Measurements from ENCODE around the gene ASCC2. TPM values are rescaled to one million over a fixed set of nuclear protein-coding genes. Genes with fewer than 3 reads are reported as not detected.

Gene ASCC2
- total RNA-seq, 1 donor from 2014 or later, result 81.3 TPM

DNA sequence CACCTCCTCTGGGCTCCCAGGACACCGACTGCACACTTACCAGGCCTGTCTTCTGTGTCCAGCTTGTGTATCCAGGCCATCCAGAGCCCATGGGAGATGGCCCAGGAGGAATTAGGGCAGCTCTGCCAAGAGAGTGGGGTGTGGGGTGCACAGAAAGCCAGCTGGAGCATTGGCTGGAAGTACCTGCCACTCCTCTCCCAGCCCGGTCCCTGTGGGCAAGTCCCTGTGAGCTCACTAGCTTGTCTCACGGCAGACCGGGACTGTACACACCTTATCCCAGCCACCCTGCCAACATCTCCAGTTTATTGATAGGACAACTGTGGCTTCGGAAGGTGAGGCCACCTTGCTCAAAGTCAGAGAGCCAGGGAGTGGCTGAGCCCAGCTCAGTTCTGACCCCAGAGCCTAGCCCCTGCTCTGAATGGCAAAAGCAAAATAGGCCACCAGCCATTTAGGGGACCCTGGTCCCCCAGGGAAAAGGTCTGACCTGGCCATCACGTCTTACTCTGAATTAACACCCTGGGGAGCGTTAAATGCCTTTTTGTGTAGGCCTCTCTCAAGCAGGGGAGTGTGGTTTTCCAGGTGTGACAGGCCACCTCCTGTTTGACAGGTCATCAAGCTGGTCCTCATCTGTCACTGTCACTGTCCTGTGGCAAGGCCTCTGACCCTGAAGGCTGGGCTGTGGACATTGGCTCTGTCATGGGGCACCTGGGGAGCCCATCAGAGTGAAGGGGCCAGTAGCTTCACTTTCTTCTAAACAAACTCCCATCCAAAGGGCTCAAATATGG lies 55.8 kb downstream of the ASCC2 start:
- Mint-ChIP-seq H3K4me3 (no peak overlapping the region), H3K9me3 (no peaks in the 10 kb centered on the region), H3K27me3 (peaks cover 2% of the 10 kb centered on the region), H3K27ac (no peak overlapping the region), H3K4me1 (no peaks in the 10 kb centered on the region), H3K36me3 (ENCODE audit: low read depth) (peaks cover 3% of the 10 kb centered on the region)
- intact Hi-C loops (cut with micrococcal nuclease), result no loop called here
- no peak for DNase-seq

DNA sequence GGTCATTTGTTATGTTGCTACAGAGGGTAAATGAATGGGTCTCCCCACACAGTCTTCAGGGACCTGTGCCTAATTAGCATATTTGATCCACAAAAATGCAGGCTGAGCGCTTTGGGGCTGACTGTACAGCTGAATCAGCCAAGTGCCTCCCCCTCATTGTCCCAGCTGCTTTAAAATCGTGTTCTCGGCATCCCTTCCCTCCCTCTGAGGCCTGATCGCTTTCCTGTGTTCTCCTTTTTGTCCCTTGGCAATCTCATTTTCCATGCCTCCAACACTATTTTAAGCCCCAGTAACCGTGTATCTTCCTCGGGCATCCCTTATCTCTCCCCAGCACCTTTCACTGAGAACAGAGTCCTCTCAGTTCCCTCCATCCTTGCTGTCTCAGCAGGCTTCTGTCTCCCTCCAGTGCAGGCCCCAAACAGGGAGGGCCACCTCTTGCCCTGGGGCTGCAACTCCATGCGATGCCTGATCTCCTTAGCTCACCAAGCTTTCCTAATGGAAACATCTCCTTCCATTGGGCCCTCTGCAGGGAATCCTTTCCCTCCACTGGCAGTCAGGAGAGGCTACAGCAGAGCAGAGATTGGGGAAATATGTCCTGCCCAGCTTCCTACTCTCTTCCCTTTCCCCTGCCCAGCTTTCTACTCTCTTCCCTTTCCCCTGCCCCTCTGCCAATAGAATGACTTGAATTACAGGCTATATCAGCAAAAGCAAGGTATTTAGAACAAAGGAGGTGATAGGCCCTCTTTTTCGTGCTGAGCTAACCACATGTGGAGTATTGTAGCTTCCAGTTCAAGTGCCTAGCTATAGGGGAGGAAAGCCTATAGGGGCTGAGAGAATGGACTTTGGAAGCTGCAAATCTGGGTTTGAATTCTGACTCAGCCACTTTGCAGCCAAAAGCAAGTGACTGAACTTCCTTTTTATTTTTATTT lies 57.1 kb downstream of the ASCC2 start:
- intact Hi-C loops (cut with micrococcal nuclease), result no loop called here
- no peaks in the 10 kb centered on the region for H3K36me3 Mint-ChIP-seq (ENCODE audit: low read depth)
- H3K27me3 Mint-ChIP-seq, result peaks cover 4% of the 10 kb centered on the region
- no peaks in the 10 kb centered on the region for H3K4me1 Mint-ChIP-seq
- H3K9me3 Mint-ChIP-seq, result no peaks in the 10 kb centered on the region
- H3K27ac Mint-ChIP-seq, result no peak overlapping the region
- no peak overlapping the region for H3K4me3 Mint-ChIP-seq
- DNase-seq, result no peak

DNA sequence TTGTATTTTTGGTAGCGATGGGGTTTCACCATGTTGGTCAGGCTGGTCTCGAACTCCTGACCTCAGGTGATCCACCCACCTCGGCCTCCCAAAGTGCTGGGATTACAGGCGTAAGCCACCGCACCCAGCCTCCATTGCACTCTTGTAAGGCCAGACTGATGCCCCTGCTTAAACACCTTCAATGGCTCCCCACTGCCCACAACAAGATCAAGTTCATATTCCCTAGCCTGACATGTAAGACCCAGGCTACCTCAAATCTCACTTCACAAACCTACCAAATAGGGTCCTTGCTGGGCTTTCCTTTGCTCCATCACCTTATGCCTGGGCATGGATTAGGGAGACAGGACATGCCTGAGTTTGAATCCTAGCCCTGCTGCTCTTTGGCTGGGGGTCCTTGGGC lies 57.9 kb downstream of the ASCC2 start:
- Mint-ChIP-seq H3K27me3 (peaks cover 4% of the 10 kb centered on the region), H3K27ac (no peak overlapping the region), H3K4me3 (no peak overlapping the region), H3K4me1 (no peaks in the 10 kb centered on the region), H3K36me3 (ENCODE audit: low read depth) (no peaks in the 10 kb centered on the region), H3K9me3 (no peaks in the 10 kb centered on the region)
- no peak for DNase-seq
- intact Hi-C loops (cut with micrococcal nuclease), result no loop called here

DNA sequence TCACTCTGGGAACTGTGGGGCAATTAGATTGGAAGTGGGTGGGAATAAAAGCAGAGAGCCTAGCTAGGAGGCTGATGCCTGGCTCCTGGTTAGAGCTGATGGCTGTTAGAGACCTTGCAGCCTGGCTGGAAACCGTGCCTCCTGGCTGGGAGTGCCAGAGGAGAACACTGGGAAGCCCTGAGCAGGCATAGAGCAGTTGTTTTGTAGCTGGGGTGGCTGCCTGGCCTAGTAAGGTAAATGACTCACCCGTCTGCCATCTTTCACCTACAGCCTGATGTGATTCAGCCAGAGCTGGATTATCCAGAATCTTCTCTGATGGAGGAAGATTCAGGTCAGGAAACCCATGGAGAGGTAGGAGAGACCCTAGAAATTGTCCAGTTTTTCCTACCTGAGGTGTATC lies 64.8 kb downstream of the ASCC2 start:
- H3K4me3 Mint-ChIP-seq, result no peak overlapping the region

DNA sequence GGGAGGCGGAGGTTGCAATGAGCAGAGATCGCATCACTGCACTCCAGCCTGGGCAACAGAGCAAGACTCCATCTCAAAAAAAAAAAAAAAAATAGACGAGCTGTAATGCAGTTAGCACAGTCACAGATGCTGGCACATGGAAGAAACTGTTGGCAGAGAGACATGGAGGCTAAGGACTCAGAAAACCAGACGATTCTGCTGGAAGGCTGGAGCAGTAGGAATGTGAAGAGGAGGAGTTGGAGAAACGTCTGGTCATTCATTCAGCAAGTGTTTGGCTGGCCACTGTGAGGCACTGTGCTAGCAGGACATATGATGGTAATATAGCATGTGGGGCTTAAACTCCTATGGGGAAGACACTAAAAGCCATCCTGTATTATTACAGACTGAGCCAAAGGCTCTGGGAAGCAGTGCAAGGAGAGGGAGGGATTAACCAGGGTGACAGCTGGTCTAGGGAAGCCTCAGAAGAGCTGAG lies 65.9 kb downstream of the ASCC2 start:
- H3K4me1 Mint-ChIP-seq, result peaks cover 7% of the 10 kb centered on the region
- H3K27me3 Mint-ChIP-seq, result peaks cover 2% of the 10 kb centered on the region
- DNase-seq, result no peak
- intact Hi-C loops (cut with micrococcal nuclease), result no loop called here
- H3K36me3 Mint-ChIP-seq (ENCODE audit: low read depth), result peaks cover 24% of the 10 kb centered on the region
- H3K4me3 Mint-ChIP-seq, result no peak overlapping the region
- no peak overlapping the region for H3K27ac Mint-ChIP-seq
- no peaks in the 10 kb centered on the region for H3K9me3 Mint-ChIP-seq

More for the DNA sequence above, 64.8 kb downstream of the ASCC2 start:
- Mint-ChIP-seq H3K27me3 (peaks cover 2% of the 10 kb centered on the region), H3K4me1 (peaks cover 3% of the 10 kb centered on the region), H3K9me3 (no peaks in the 10 kb centered on the region), H3K27ac (no peak overlapping the region), H3K36me3 (ENCODE audit: low read depth) (peaks cover 24% of the 10 kb centered on the region)
- intact Hi-C loops (cut with micrococcal nuclease), result no loop called here
- no peak for DNase-seq

DNA sequence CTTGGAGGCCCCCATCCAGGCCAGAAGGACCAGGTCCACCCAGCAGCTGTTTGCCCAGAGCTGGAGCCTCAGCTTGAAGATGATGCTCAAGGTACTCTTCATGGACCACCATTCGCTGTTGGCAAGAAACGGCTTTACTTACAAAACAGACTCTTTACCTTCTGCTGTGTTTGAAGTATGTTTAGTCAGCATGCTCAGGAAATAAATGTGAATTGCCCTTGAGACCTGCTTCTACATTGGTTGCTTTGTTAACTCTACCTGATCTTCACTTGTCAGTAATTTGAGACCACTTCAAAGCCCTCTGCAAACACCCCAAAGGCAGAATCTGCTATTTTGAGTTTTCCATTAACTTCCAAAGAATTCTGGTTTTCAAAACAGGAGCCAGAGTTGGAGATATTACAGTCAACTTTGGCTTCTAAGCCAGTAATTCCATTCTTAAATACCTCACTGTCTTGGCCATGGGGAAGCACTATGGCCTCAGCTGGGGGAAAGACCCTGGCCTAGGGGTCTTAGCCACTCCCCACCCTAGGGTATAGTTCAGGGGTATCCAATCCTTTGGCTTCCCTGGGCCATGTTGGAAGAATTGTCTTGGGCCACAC lies 68.3 kb downstream of the ASCC2 start:
- intact Hi-C loops (cut with micrococcal nuclease), result loop anchor here (5.0 to 10.0 kb wide), 3 partner anchors 168 to 655 kb away; partner anchors contain the start of genes MTFP1 and NF2
- no peak overlapping the region for H3K4me3 Mint-ChIP-seq

DNA sequence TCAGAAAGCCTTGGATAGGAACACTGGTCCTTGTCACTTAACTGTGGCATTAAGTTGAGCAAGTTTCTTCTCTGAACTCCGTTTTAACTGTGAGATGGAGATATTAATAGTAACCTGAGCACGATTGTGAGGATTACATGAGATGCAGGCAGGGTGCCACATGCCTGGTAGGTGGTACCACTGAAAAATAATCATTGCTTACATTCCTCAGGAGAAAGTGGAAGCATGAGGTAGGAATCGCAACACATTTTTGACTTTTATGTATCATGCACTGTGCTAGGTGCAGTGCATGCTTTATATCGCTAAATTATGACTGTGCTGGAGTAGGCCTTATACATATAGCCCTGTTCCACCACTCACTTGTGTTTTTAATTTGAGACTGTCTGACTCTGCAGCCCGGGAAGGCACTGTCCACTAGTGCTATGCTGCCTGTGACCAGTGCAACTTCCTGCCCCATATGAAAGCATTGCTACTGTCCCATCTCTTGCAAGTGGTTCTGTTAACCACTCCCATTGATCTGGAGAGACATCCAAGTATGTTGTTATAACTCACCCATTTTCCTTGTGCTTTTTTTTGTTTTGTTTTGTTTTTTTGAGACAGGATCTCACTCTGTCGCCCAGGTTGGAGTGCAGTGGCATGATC lies 69.9 kb downstream of the ASCC2 start:
- Mint-ChIP-seq H3K36me3 (ENCODE audit: low read depth) (peaks cover 24% of the 10 kb centered on the region), H3K27me3 (no peaks in the 10 kb centered on the region), H3K27ac (peak overlapping the region; percentile 95), H3K4me3 (peak overlapping the region; percentile 94), H3K9me3 (no peaks in the 10 kb centered on the region), H3K4me1 (peaks cover 22% of the 10 kb centered on the region)
- DNase-seq, result no peak
- intact Hi-C loops (cut with micrococcal nuclease), result loop anchor here (5.0 to 10.0 kb wide), 3 partner anchors 166 to 657 kb away; partner anchors contain the start of genes MTFP1 and NF2

More for the DNA sequence above, 68.3 kb downstream of the ASCC2 start:
- Mint-ChIP-seq H3K27me3 (no peaks in the 10 kb centered on the region), H3K27ac (no peak overlapping the region), H3K36me3 (ENCODE audit: low read depth) (peaks cover 24% of the 10 kb centered on the region), H3K9me3 (no peaks in the 10 kb centered on the region), H3K4me1 (peaks cover 19% of the 10 kb centered on the region)
- DNase-seq, result no peak

DNA sequence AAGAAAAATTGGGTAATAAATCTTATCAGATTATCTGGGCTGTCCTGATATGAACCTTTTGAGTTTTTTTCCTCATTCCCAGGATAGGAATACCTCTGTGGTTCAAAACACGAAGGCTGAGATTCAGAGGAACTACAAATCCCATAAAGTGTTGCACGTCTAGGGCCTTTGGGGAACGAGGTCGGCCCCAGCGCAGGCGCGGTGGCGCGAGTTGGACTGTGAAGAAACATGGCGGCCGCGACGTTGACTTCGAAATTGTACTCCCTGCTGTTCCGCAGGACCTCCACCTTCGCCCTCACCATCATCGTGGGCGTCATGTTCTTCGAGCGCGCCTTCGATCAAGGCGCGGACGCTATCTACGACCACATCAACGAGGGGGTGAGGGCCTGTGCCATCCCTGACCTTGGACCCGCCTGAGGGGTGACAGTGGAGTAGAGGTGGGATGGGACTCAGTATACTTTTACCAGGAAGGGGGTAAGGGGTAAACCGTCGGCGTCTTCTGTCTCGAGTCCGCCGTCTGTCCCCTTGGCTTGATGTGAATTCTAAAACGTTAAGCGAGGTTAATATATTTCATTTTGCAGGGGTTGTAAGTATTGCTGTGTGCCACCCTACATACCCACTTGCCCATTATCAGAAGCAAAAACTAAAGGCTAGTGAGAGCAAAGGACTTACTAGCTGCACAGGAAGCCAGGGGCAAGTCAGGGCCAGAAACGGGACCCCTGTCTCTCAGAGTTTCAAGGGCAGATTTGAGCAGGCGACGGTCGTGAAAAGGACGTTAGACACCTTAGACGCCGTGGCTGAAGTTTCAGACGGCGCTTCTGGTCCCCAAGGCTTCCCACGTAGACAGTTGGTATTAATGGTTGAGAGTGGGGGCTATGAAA lies 70.7 kb downstream of the ASCC2 start, which contains the start of gene UQCR10:
UQCR10 (plus strand) TSS at position 199 of the 881 bp plus-strand sequence; CDS start at position 229, 30 bp downstream.
- Mint-ChIP-seq H3K4me3 (peak within 1 kb of the TSS; percentile 94), H3K27ac (peak within 1 kb of the TSS; percentile 95), H3K27me3 (no peaks in the 10 kb centered on the region), H3K4me1 (peaks cover 22% of the 10 kb centered on the region), H3K36me3 (ENCODE audit: low read depth) (peaks cover 24% of the 10 kb centered on the region), H3K9me3 (no peaks in the 10 kb centered on the region)
- intact Hi-C loops (cut with micrococcal nuclease), result loop anchor here (1.0 to 10.0 kb wide), 7 partner anchors 71 to 1201 kb away; partner anchors contain the start of genes ASCC2, MORC2, MTFP1 and MTMR3
- peak; percentile 98 for DNase-seq

DNA sequence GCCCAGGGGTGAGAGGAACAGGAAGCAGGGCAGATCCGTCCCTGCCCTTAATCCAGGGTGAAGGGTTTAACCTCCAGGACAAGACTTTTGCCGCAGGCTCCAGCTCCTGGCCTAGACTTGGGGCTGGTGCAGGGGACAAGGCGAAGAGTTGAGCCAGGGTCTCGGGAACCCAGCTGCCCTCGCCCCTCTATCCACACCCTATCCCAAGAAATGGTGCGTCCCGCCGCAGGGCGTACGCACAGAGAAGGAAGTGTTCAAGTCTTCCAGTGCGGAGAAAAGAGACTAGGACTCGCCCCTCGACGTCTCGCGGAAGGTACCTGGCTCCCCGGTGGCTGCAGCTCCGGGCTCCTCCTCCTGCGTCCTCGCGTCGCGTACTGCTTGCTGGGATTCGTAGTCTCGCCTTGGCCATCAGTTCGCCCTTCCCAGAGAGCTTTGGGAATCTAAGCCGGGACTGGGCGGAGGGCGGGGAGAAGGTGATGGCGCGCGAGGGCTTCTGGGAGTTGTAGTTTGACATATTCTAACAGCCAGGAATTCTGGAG lies 71.4 kb downstream of the ASCC2 start, which contains the start of gene ZMAT5:
ZMAT5 (minus strand) TSS at position 376 of the 539 bp plus-strand sequence. CDS start 18,463 bp downstream, outside the sequence.
- DNase-seq, result peak; percentile 98
- intact Hi-C loops (cut with micrococcal nuclease), result loop anchor here (1.0 to 10.0 kb wide), 7 partner anchors 72 to 1202 kb away; partner anchors contain the start of genes ASCC2, MORC2, MTFP1 and MTMR3
- H3K4me3 Mint-ChIP-seq, result peak within 1 kb of the TSS; percentile 94
- peak within 1 kb of the TSS; percentile 95 for H3K27ac Mint-ChIP-seq
- no peaks in the 10 kb centered on the region for H3K27me3 Mint-ChIP-seq
- peaks cover 22% of the 10 kb centered on the region for H3K36me3 Mint-ChIP-seq (ENCODE audit: low read depth)
- H3K4me1 Mint-ChIP-seq, result peaks cover 22% of the 10 kb centered on the region
- H3K9me3 Mint-ChIP-seq, result no peaks in the 10 kb centered on the region

DNA sequence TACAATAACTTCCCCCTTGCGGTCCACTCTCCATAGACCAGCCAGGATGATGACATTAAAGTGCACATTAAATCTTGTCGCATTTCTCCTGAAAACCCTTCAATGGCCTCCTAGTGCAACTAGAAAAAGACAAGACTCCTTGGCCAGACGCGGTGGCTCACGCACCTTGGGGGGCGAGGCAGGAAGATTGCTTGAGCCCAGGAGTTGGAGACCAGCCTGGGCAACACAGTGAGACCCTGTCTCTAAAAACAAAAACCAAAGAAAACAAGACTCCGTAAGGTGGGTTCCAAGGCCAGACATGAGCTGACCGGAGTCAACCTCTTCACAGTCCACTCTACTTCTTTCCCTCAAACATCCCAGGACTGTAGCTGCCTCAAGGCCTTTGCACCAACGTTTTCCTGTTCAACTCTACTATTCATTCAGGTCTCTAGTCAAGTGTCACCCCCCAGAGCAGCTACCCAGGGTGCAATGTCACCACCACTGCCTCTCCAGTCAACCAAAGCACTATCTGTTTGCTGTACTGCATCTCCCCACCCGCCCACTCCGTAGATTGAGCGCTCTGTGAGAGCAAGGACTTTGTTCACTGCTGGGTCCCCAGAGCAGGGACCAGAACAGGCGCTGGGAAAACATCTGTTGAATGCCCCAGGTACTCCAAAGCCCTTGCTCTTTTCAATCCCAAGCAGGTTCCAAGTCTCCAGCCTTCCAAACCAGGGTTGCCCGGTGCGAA lies 72.0 kb downstream of the ASCC2 start:
- peaks cover 22% of the 10 kb centered on the region for H3K36me3 Mint-ChIP-seq (ENCODE audit: low read depth)
- no peaks in the 10 kb centered on the region for H3K27me3 Mint-ChIP-seq
- peaks cover 22% of the 10 kb centered on the region for H3K4me1 Mint-ChIP-seq
- peak overlapping the region; percentile 95 for H3K27ac Mint-ChIP-seq
- peak overlapping the region; percentile 94 for H3K4me3 Mint-ChIP-seq
- intact Hi-C loops (cut with micrococcal nuclease), result loop anchor here (2.0 to 10.0 kb wide), 6 partner anchors 117 to 1203 kb away; partner anchors contain the start of genes MORC2, MTFP1, MTMR3 and NF2
- no peaks in the 10 kb centered on the region for H3K9me3 Mint-ChIP-seq
- DNase-seq, result no peak

DNA sequence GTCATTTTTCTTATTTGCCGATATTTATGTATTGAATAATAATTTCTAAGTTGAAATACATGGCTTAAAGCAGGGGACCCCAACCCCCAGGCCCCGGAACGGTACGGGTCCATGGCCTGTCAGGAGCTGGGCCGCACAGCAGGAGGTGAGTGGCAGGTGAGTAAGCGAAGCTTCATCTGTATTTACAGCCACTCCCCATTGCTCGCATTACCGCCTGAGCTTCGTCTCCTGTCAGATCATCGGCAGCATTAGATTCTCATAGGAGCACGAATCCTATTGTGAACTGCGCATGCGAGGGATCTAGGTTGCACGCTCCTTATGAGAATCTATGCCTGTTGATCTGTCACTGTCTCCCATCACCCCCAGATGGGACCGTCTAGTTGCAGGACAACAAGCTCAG lies 75.8 kb downstream of the ASCC2 start:
- DNase-seq, result no peak
- Mint-ChIP-seq H3K9me3 (no peaks in the 10 kb centered on the region), H3K27ac (no peak overlapping the region), H3K4me3 (no peak overlapping the region), H3K4me1 (peaks cover 15% of the 10 kb centered on the region), H3K36me3 (ENCODE audit: low read depth) (no peaks in the 10 kb centered on the region), H3K27me3 (no peaks in the 10 kb centered on the region)
- intact Hi-C loops (cut with micrococcal nuclease), result loop anchor here (10.0 kb wide), 1 partner anchor 663 kb away; the partner anchor contains the start of gene MTFP1
